ENCODE data around the gene AP5Z1.

The AP5Z1 gene

GRCh38 chr7:4765776-4766490, 9.5 kb upstream of the AP5Z1 start:
- DNase-seq (ENCODE audit: extremely low read depth in 1 of 2, low read depth in 1 of 2) = no peak

GRCh38 chr7:4766666-4767519, 8.5 kb upstream of the AP5Z1 start:
- DNase-seq (ENCODE audit: extremely low read depth in 1 of 2, low read depth in 1 of 2) = no peak

GRCh38 chr7:4768597-4769569, 6.5 kb upstream of the AP5Z1 start:
- no peak for DNase-seq (ENCODE audit: extremely low read depth in 1 of 2, low read depth in 1 of 2)

GRCh38 chr7:4769761-4770160, 5.7 kb upstream of the AP5Z1 start:
- DNase-seq (ENCODE audit: extremely low read depth in 1 of 2, low read depth in 1 of 2) = no peak

- no peak for DNase-seq (ENCODE audit: extremely low read depth in 1 of 2, low read depth in 1 of 2)
These were observed 4.5 kb upstream of the AP5Z1 start for GRCh38 chr7:4770886-4771285.

- no peak for DNase-seq (ENCODE audit: extremely low read depth in 1 of 2, low read depth in 1 of 2)
These were observed 3.7 kb upstream of the AP5Z1 start for GRCh38 chr7:4771737-4772136.

- no peak for DNase-seq (ENCODE audit: extremely low read depth in 1 of 2, low read depth in 1 of 2)
These were observed 3.1 kb upstream of the AP5Z1 start for GRCh38 chr7:4772306-4772705.

GRCh38 chr7:4774007-4774406, 1.4 kb upstream of the AP5Z1 start:
- DNase-seq (ENCODE audit: extremely low read depth in 1 of 2, low read depth in 1 of 2) = no peak

GRCh38 chr7:4774658-4775249, 669 bp upstream of the AP5Z1 start:
- DNase-seq (ENCODE audit: extremely low read depth in 1 of 2, low read depth in 1 of 2) = no peak

GRCh38 chr7:4775848-4776623, 613 bp downstream of the AP5Z1 start:
- peak; percentile 8 to 23 for DNase-seq (ENCODE audit: extremely low read depth in 1 of 2, low read depth in 1 of 2)

- DNase-seq (ENCODE audit: extremely low read depth in 1 of 2, low read depth in 1 of 2) = no peak
These were observed 3.7 kb downstream of the AP5Z1 start for GRCh38 chr7:4779118-4779517.

- DNase-seq (ENCODE audit: extremely low read depth in 1 of 2, low read depth in 1 of 2) = no peak
These were observed 6.1 kb downstream of the AP5Z1 start for GRCh38 chr7:4781366-4782069.

- no peak for DNase-seq (ENCODE audit: extremely low read depth in 1 of 2, low read depth in 1 of 2)
These were observed 7.2 kb downstream of the AP5Z1 start for GRCh38 chr7:4782333-4783291.

GRCh38 chr7:4783292-4783652, 7.8 kb downstream of the AP5Z1 start:
- DNase-seq (ENCODE audit: extremely low read depth in 1 of 2, low read depth in 1 of 2) = no peak

- DNase-seq (ENCODE audit: extremely low read depth in 1 of 2, low read depth in 1 of 2) = no peak
These were observed 8.4 kb downstream of the AP5Z1 start for GRCh38 chr7:4783762-4784351.

- no peak for DNase-seq (ENCODE audit: extremely low read depth in 1 of 2, low read depth in 1 of 2)
These were observed 9.4 kb downstream of the AP5Z1 start for GRCh38 chr7:4784799-4785198.

- DNase-seq (ENCODE audit: extremely low read depth in 1 of 2, low read depth in 1 of 2) = no peak
These were observed 9.9 kb downstream of the AP5Z1 start for GRCh38 chr7:4785371-4785770.

GRCh38 chr7:4786015-4786414, 10.6 kb downstream of the AP5Z1 start:
- no peak for DNase-seq (ENCODE audit: extremely low read depth in 1 of 2, low read depth in 1 of 2)

Measured in activated CD8-positive, alpha-beta memory T cell treated with anti-CD3 and anti-CD28 coated beads for 1 hour (primary cell).